Thoracic aorta (tissue), 2 donors: ENCODE data around the gene KLF15. TPM values are rescaled to one million over a fixed set of nuclear protein-coding genes. Genes with fewer than 3 reads are reported as not detected.

Source experiments
- ATAC-seq: fragments of 150-250 bp; one replicate; pipeline ENCODE4 v1.8.0; 2017; ENCODE audit warnings: low read depth; ENCODE audit not compliant: insufficient number of reproducible peaks, low FRiP score
- DNase-seq: peaks from one replicate; pipeline ENCODE4 v3.0.0-alpha.2; 2020; ENCODE audit warnings: low spot score
- H3K27ac ChIP-seq, 2 donors: fragments of 200-600 bp; sonication (generic); 1 replicate in 1 of 2; 2 replicates in 1 of 2; pipeline ENCODE4 v1.5.1; 2016; ENCODE audit warnings: mild to moderate bottlenecking in 2 of 2, moderate library complexity in 2 of 2
- H3K27me3 ChIP-seq: fragments of 200-600 bp; sonication (generic); replicated peaks from 2 replicates; pipeline ENCODE4 v1.6.0; 2016; ENCODE audit warnings: mild to moderate bottlenecking; ENCODE audit not compliant: insufficient read depth
- H3K36me3 ChIP-seq: fragments of 200-600 bp; sonication (generic); one replicate; pipeline ENCODE4 v1.5.1; 2016
- H3K4me1 ChIP-seq, 2 donors: fragments of 200-600 bp; sonication (generic); 1 replicate in 1 of 2; 2 replicates in 1 of 2; pipeline versions ENCODE4 v1.5.1 to v1.6.0; 2016; ENCODE audit warnings: low read depth in 2 of 2, mild to moderate bottlenecking in 1 of 2; ENCODE audit not compliant: control insufficient read depth in 1 of 2
- H3K4me3 ChIP-seq: fragments of 200-600 bp; sonication (generic); 2 replicates; pipeline ENCODE4 v1.5.1; 2016; ENCODE audit warnings: mild to moderate bottlenecking
- H3K9me3 ChIP-seq: fragments of 200-600 bp; sonication (generic); 2 replicates; pipeline ENCODE4 v1.5.1; 2016
- CTCF ChIP-seq: fragments of 200-600 bp; sonication (generic); IDR thresholded peaks from one replicate; pipeline ENCODE4 v1.5.1; 2019; ENCODE audit warnings: antibody characterized with exemption
- total RNA-seq, 2 donors: library from RNA; depleted of rRNA; stranded (reverse); fragments of >200 nt; gene quantifications; one replicate each; pipeline versions ENCODE4 v1.1.0 to v1.2.3, GENCODE V29; 2016

KLF15 gene
- total RNA-seq, 2 donors from 2014 or later, result 55.7 to 90.2 TPM

GRCh38 chr3:126345231-126345630 lies 12.0 kb downstream of the KLF15 start:
- no peaks in the 10 kb centered on the region for H3K27me3 ChIP-seq
- H3K36me3 ChIP-seq, result peaks cover 52% of the 10 kb centered on the region
- no peak overlapping the region for H3K27ac ChIP-seq
- ATAC-seq (no peak), DNase-seq (no peak)
- peaks cover 7 to 71% of the 10 kb centered on the region in 2 donors for H3K4me1 ChIP-seq
- H3K4me3 ChIP-seq, result no peak overlapping the region
- no peak for TF ChIP-seq CTCF
- peaks cover 6% of the 10 kb centered on the region for H3K9me3 ChIP-seq

- H3K9me3 ChIP-seq, result peaks cover 6% of the 10 kb centered on the region
- no peaks in the 10 kb centered on the region for H3K27me3 ChIP-seq
- no peak overlapping the region for H3K4me3 ChIP-seq
- ATAC-seq (no peak), DNase-seq (no peak)
- no peak overlapping the region for H3K27ac ChIP-seq
- H3K4me1 ChIP-seq, result peaks cover 12 to 71% of the 10 kb centered on the region in 2 donors
- H3K36me3 ChIP-seq, result peaks cover 46% of the 10 kb centered on the region
- TF ChIP-seq CTCF, result no peak
Observed at GRCh38 chr3:126344380-126345041, 12.7 kb downstream of the KLF15 start.

- no peak overlapping the region for H3K27ac ChIP-seq
- H3K27me3 ChIP-seq, result no peaks in the 10 kb centered on the region
- ATAC-seq (no peak), DNase-seq (no peak)
- H3K9me3 ChIP-seq, result peaks cover 6% of the 10 kb centered on the region
- TF ChIP-seq CTCF, result no peak
- H3K36me3 ChIP-seq, result peaks cover 46% of the 10 kb centered on the region
- H3K4me1 ChIP-seq, result peaks cover 16 to 71% of the 10 kb centered on the region in 2 donors
- H3K4me3 ChIP-seq, result no peak overlapping the region
Observed at GRCh38 chr3:126343649-126344035, 13.6 kb downstream of the KLF15 start.

- Histone ChIP-seq H3K27me3 (no peaks in the 10 kb centered on the region), H3K9me3 (peaks cover 6% of the 10 kb centered on the region), H3K27ac (peak overlapping the region in 1 of 2 donors; percentile 43), H3K36me3 (peaks cover 41% of the 10 kb centered on the region), H3K4me3 (no peak overlapping the region), H3K4me1 (peaks cover 16 to 70% of the 10 kb centered on the region in 2 donors)
- no peak for DNase-seq
- ATAC-seq, result no peak
- TF ChIP-seq CTCF, result no peak
Observed at GRCh38 chr3:126342991-126343648, 14.1 kb downstream of the KLF15 start.

- peak overlapping the region in 1 of 2 donors; percentile 9 for H3K27ac ChIP-seq
- DNase-seq, result no peak
- peaks cover 35% of the 10 kb centered on the region for H3K36me3 ChIP-seq
- H3K4me1 ChIP-seq, result peaks cover 16 to 66% of the 10 kb centered on the region in 2 donors
- no peak for TF ChIP-seq CTCF
- no peak for ATAC-seq
- no peak overlapping the region for H3K4me3 ChIP-seq
- peaks cover 6% of the 10 kb centered on the region for H3K9me3 ChIP-seq
- no peaks in the 10 kb centered on the region for H3K27me3 ChIP-seq
Observed at GRCh38 chr3:126342211-126342610, 15.0 kb downstream of the KLF15 start.
